HCT116 (cell line): ENCODE data around the gene TBC1D14. TPM values are rescaled to one million over a fixed set of nuclear protein-coding genes. Genes with fewer than 3 reads are reported as not detected.

Source experiments
- ATAC-seq: fragments of 200-7000 bp; cut with Tn5 transposase; 2 replicates; pipeline ENCODE4 v1.9.1; 2020; ENCODE audit warnings: mild to moderate bottlenecking, moderate library complexity
- BruUV-seq: library from RNA; stranded (reverse); fragments of 400-500 nt; replicated peaks from 2 replicates; lab custom pipeline; 2021; lab: Mats Ljungman, UMichigan
- CTCF ChIA-PET: fragments of 300-600 bp; sonication (Branson Sonifier 250); formaldehyde crosslinking; loops from one replicate; lab custom pipeline; 2021; ENCODE audit warnings: antibody characterized with exemption; lab: Charles Lee
- POLR2A ChIA-PET: fragments of 300-600, 350-600 bp; sonication (Branson Sonifier 250); formaldehyde crosslinking; loops from one replicate; lab custom pipeline; 2021; ENCODE audit warnings: antibody characterized with exemption; lab: Charles Lee
- RAD21 ChIA-PET, 2 experiments: fragments of 300-600 bp; sonication (Branson Sonifier 250); formaldehyde crosslinking; loops; one replicate each; lab custom pipeline; 2023; ENCODE audit warnings: low total read pairs in 2 of 2; ENCODE audit not compliant: uncharacterized antibody in 2 of 2, unreplicated experiment in 2 of 2, low non-redundant PET in 1 of 2; lab: Charles Lee
- DNase-seq: peaks from one replicate; pipeline ENCODE4 v3.0.0-alpha.2; 2010; ENCODE audit warnings: low read depth, low spot score
- H2AFZ ChIP-seq: fragments of 200-600 bp; shearing (Covaris generic), sonication (generic); 2 replicates; pipeline ENCODE4 v1.6.1; 2017; ENCODE audit warnings: low read depth, mixed run types, mixed read lengths, antibody characterized with exemption, low read length; ENCODE audit not compliant: poor library complexity, severe bottlenecking
- H3K27ac ChIP-seq: 2 replicates; pipeline ENCODE4 v1.5.1; 2012; ENCODE audit warnings: low read depth, low read length
- H3K27me3 ChIP-seq: fragments of 200-600 bp; sonication (generic); 2 replicates; pipeline ENCODE4 v1.6.1; 2016; ENCODE audit warnings: mixed run types, low read length, mixed read lengths; ENCODE audit not compliant: insufficient read depth
- H3K36me3 ChIP-seq, 2 experiments: fragments of 200-500 bp in 1 of 2; fragments of 200-600 bp in 1 of 2; sonication (Bioruptor generic) in 1 of 2; sonication (generic) in 1 of 2; 2 replicates each; pipeline versions ENCODE4 v1.5.1 to v1.6.1; 2014 to 2016; ENCODE audit warnings: low read length in 2 of 2, inconsistent platforms in 1 of 2, mixed read lengths in 1 of 2, mixed run types in 1 of 2; ENCODE audit not compliant: insufficient read depth in 2 of 2, control insufficient read depth in 1 of 2
- H3K4me1 ChIP-seq, 2 experiments: fragments of 200-600 bp in 1 of 2; sonication (generic) in 1 of 2; 2 replicates each; pipeline versions ENCODE4 v1.5.1 to v1.6.1; 2012 to 2017; ENCODE audit warnings: low read length in 2 of 2, inconsistent platforms in 1 of 2, mild to moderate bottlenecking in 1 of 2, mixed read lengths in 1 of 2, mixed run types in 1 of 2, moderate library complexity in 1 of 2; ENCODE audit not compliant: insufficient read depth in 2 of 2, control insufficient read depth in 1 of 2
- H3K4me2 ChIP-seq: fragments of 200-600 bp; sonication (generic); 2 replicates; pipeline ENCODE4 v1.6.1; 2017; ENCODE audit warnings: mixed run types, low read length, mixed read lengths
- H3K4me3 ChIP-seq, 2 experiments: fragments of 200-600 bp in 1 of 2; sonication (generic) in 1 of 2; replicated peaks in 1 of 2; 2 replicates each; pipeline ENCODE4 v1.5.1; 2011 to 2016; ENCODE audit warnings: low read length in 2 of 2, control low read depth in 1 of 2, low read depth in 1 of 2, mild to moderate bottlenecking in 1 of 2, mixed read lengths in 1 of 2, mixed run types in 1 of 2
- H3K79me2 ChIP-seq: fragments of 200-600 bp; sonication (generic); 2 replicates; pipeline ENCODE4 v1.6.1; 2017; ENCODE audit warnings: mild to moderate bottlenecking, mixed run types, low read length, moderate library complexity, mixed read lengths; ENCODE audit not compliant: insufficient read depth
- H3K9ac ChIP-seq: fragments of 200-600 bp; sonication (generic); 2 replicates; pipeline ENCODE4 v1.6.1; 2016; ENCODE audit warnings: low read length, mixed read lengths
- H3K9me2 ChIP-seq: fragments of 200-600 bp; sonication (generic), shearing (Covaris generic); 2 replicates; pipeline ENCODE4 v1.6.1; 2017; ENCODE audit warnings: mixed run types, mild to moderate bottlenecking, moderate library complexity; ENCODE audit not compliant: insufficient read depth
- H3K9me3 ChIP-seq, 2 experiments: fragments of 200-500 bp in 1 of 2; fragments of 200-600 bp in 1 of 2; sonication (Bioruptor generic) in 1 of 2; sonication (generic) in 1 of 2; 2 replicates each; pipeline ENCODE4 v1.6.1; 2014 to 2017; ENCODE audit warnings: low read length in 2 of 2, mixed read lengths in 2 of 2, inconsistent platforms in 1 of 2, low read depth in 1 of 2, mild to moderate bottlenecking in 1 of 2, mixed run types in 1 of 2, moderate library complexity in 1 of 2; ENCODE audit not compliant: control insufficient read depth in 1 of 2, insufficient read depth in 1 of 2
- H4K20me1 ChIP-seq: fragments of 200-600 bp; sonication (generic), shearing (Covaris generic); 2 replicates; pipeline ENCODE4 v1.6.1; 2017; ENCODE audit warnings: mixed run types, mild to moderate bottlenecking, moderate library complexity; ENCODE audit not compliant: insufficient read depth
- EZH2phosphoT487 ChIP-seq: fragments of 200-600 bp; IDR thresholded peaks from 2 replicates; pipeline ENCODE4 v1.6.1; 2018; ENCODE audit warnings: antibody characterized with exemption, borderline replicate concordance
- JUND ChIP-seq: IDR thresholded peaks from 2 replicates; pipeline ENCODE4 v1.6.1; 2012
- POLR2A ChIP-seq: IDR thresholded peaks from 2 replicates; pipeline ENCODE4 v1.7.0; 2011; ENCODE audit warnings: borderline replicate concordance; ENCODE audit not compliant: insufficient read depth, insufficient read length; ENCODE audit errors: extremely low read depth
- RAD21 ChIP-seq: IDR thresholded peaks from 2 replicates; pipeline ENCODE4 v1.6.1; 2012; ENCODE audit warnings: low read depth, mild to moderate bottlenecking
- SIN3A ChIP-seq: IDR thresholded peaks from 2 replicates; pipeline ENCODE4 v1.6.1; 2012; ENCODE audit warnings: low read depth
- YY1 ChIP-seq: IDR thresholded peaks from 2 replicates; pipeline ENCODE4 v1.6.1; 2011; ENCODE audit warnings: low read length, low read depth, moderate library complexity, mild to moderate bottlenecking; ENCODE audit not compliant: insufficient replicate concordance; ENCODE audit errors: extremely low read depth
- ZFX ChIP-seq: fragments of 450-650 bp; IDR thresholded peaks from 2 replicates; pipeline ENCODE4 v1.6.1; 2017
- intact Hi-C: fragments of 100-400 bp; cut with micrococcal nuclease; formaldehyde crosslinking; loops from 2 replicates; pipeline ENCODE4 v1.10.0; 2022
- total RNA-seq: library from RNA; stranded (reverse); gene quantifications from one replicate; pipeline ENCODE4 v1.2.1, GENCODE V29; 2021; ENCODE audit not compliant: unreplicated experiment
- TF ChIP-seq, protein P1 (sequence below): IDR thresholded peaks from 2 replicates; pipeline ENCODE4 v1.6.1; 2012; ENCODE audit warnings: low read depth

The TBC1D14 gene
- total RNA-seq, 1 experiment from 2014 or later: 62.9 TPM

DNA sequence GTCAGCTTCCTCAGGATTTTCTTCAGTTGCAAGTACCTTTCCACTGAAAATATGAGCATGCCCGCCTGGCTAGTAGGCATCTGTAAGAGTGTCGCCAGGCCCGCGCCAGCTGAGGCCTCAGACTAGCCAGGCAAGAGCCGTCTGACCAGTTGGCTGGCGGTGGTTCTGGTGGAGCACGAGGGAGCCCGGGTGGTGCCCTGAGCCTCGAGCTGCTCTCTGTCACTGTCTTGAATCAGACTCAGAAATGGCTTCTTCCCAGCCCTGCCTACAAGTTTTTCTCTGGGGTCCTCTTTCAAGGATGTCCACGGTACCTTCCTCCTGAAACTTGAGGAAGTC lies 146.3 kb downstream of the TBC1D14 start:
- H3K27ac ChIP-seq: no peak overlapping the region
- H4K20me1 ChIP-seq: no peaks in the 10 kb centered on the region
- ChIA-PET CTCF (no interaction called here), RAD21 (no interaction called here), POLR2A (interaction anchor here (1.7 kb wide), 1 partner anchor 12 kb away, joined by 7 read pairs; the partner anchor contains the start of gene GRPEL1)
- H3K4me1 ChIP-seq: no peaks in the 10 kb centered on the region
- ATAC-seq: no peak
- TF ChIP-seq JUND: no peak
- no peak for TF ChIP-seq ZFX
- TF ChIP-seq, protein P1, sequence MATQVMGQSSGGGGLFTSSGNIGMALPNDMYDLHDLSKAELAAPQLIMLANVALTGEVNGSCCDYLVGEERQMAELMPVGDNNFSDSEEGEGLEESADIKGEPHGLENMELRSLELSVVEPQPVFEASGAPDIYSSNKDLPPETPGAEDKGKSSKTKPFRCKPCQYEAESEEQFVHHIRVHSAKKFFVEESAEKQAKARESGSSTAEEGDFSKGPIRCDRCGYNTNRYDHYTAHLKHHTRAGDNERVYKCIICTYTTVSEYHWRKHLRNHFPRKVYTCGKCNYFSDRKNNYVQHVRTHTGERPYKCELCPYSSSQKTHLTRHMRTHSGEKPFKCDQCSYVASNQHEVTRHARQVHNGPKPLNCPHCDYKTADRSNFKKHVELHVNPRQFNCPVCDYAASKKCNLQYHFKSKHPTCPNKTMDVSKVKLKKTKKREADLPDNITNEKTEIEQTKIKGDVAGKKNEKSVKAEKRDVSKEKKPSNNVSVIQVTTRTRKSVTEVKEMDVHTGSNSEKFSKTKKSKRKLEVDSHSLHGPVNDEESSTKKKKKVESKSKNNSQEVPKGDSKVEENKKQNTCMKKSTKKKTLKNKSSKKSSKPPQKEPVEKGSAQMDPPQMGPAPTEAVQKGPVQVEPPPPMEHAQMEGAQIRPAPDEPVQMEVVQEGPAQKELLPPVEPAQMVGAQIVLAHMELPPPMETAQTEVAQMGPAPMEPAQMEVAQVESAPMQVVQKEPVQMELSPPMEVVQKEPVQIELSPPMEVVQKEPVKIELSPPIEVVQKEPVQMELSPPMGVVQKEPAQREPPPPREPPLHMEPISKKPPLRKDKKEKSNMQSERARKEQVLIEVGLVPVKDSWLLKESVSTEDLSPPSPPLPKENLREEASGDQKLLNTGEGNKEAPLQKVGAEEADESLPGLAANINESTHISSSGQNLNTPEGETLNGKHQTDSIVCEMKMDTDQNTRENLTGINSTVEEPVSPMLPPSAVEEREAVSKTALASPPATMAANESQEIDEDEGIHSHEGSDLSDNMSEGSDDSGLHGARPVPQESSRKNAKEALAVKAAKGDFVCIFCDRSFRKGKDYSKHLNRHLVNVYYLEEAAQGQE: no peak
- TF ChIP-seq YY1: no peak
- no peak for TF ChIP-seq EZH2phosphoT487
- TF ChIP-seq SIN3A: no peak
- TF ChIP-seq POLR2A: no peak
- TF ChIP-seq RAD21: no peak
- no peak overlapping the region for H3K9ac ChIP-seq
- intact Hi-C loops: no loop called here
- H2AFZ ChIP-seq: no peak overlapping the region
- no peaks in the 10 kb centered on the region for H3K9me3 ChIP-seq
- BruUV-seq: no TSS peak
- DNase-seq: no peak
- H3K4me3 ChIP-seq: no peak overlapping the region
- no peaks in the 10 kb centered on the region for H3K27me3 ChIP-seq
- peaks cover 18 to 29% of the 10 kb centered on the region in 2 experiments; a peak in 3 of 4 replicates for H3K36me3 ChIP-seq
- peaks cover 10% of the 10 kb centered on the region; the same call in 1 of the 2 replicates for H3K79me2 ChIP-seq
- H3K9me2 ChIP-seq: no peaks in the 10 kb centered on the region
- no peak overlapping the region for H3K4me2 ChIP-seq
